GM18517 (cell line): Measurements from ENCODE around the gene GCK.
"Not testable (repeated sequence)": the region's sequence is repeated elsewhere in the genome, so short reads cannot be mapped to it uniquely, and the experiment has no call there.

ENCODE experiments used
- ATAC-seq: cut with Tn5 transposase; IDR thresholded peaks from one replicate; pipeline ENCODE4 v1.9.1; 2021; ENCODE audit warnings: mild to moderate bottlenecking, moderate library complexity; ENCODE audit not compliant: unreplicated experiment

Gene GCK

DNA sequence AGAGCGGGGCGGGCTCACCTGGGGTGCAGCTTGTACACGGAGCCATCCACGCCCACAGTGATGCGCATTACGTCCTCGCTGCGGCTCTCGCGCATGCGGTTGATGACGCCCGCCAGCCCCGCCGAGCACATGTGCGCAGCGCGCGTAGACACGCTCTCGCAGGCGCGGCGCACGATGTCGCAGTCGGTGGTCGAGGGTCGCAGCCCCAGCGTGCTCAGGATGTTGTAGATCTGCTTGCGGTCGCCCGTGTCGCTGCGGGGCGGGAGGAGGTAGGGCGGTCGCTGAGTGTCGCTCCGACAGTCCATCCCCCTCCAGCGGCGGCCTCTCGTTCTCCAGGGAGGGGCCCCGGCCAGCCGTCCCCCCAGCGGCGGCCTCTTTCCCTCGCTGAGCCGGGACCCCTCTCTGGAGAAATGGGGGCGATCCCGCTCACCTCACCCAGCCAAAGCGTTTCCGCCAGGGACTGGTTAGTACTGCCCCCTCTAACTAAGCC, 43.7 kb downstream of the GCK start:
- ATAC-seq: no peak

DNA sequence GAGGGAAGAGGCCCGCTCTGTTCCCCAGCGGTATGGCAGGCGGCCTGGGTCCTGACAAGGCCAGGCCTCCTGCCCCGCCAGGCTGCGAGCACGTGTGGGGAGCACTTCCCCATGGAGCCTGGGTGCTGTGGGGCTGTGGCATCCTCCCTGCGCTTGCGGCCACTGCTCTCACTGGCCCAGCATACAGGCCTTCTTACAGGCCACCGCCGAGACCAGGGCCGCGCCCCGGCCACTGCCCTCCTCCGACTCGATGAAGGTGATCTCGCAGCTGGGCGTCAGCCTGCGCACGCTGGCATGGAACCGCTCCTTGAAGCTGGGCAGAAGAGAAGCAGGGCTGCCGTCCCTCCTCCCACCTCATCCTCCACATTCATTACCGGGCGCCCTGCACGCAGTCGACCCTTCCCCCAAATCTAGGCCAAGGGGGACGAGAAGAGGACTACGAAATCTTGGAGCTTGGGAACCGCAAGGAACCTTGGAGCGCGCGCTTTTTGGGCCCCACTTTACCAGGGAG, 44.2 kb downstream of the GCK start:
- ATAC-seq: no peak

DNA sequence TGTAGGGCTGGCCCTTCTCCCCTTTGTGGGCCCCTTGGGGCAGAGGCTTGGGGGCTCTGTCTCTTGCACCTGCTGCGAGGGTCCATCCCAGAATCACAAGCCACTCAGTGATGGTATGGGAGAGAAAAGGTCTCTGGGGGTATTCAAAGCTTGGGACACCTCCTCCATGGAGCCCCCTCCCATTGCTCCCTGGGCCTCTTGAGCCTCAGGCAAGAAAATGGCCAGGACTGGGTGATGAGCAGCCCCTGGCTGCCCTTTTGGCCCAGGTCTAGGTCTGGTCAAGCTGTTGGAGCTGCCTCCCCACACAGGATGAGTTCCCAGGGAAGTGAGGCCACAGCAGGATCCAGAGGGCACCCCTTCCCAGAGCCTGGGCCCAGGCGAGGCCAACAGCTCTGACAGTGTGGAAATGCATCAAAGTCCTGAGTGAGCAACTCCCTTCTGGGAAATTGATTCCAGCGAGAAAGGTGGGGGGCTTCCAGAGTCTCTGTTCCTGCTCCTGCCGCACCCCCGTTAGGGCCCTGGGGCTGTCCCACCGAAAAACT, 44.7 kb downstream of the GCK start:
- no peak for ATAC-seq

DNA sequence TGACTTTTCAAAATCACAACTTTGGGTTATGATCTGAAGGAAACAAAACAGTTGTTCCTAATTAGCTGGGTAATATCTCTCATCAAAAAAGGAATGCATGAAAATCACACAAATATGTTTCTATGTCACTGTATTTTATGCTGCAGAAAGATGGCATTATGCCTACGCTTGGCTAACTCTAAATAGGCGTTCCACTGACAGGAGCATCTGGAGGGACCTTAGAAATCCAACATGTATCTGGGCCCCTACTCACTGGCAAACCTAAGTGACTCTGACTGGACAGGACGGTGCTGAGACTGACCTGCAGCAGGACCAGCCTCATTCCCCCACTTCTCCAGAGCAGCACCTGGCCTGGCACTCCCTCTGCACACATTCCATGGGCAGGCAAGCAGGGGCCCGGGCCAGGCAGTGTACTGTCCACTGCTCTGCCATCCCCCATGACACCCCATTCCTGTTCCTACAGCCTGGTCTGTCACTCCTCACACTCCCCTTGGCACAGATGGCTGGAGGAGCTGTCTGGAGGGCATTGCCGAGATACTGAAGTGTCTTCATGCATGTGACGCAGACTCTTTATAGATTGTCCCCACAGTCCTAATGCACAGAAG, 45.5 kb downstream of the GCK start:
- no peak for ATAC-seq

DNA sequence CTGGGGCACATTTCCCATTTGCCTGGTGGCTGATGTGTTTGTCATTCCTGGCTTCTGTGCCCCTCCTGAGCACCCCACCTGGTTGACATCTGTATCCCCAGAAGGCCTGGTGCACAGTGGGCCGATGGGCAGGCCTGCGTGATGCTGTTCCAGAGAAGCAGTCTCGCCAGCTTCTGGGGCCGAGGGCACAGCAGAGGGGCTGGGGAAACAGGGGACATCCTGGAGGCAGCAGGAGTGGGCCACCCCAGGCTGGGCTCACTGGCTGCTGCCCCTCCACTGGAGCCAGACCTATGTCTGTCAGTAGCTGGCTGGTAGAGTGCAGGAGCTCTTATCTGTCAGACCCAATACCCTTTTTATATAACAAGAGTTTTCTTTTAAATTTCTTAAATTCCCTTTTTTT, 47.2 kb downstream of the GCK start:
- ATAC-seq: no peak

DNA sequence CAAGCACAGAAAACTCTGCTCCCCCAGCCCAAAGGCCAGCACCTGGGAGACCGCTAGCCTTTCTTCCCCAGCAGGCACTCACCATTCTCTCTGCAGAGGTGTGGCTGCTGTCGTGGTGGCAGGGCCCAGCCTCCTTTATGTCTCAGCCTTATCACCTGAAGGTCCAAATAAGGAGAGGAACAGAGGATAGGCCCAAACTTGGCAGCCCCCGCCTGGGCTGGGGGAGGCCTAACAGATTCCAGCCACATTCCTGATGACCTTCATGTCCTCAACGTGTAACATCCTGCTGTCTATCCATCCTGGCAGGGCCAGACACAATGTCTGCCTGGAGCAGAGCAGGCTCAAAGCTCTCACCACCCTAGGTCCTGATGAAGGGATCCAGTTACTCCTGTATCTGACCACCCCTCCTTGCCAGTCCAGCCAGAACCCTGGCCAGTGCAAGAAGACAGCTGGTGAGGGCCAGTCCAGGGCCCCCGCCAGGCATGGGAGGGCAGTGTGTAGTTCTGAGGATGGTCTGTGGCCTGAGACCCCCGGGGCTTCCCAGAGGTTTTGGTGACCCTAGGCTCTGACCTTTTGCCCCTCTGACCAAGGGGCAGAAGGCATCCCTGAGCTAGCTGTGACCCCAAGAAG, 47.9 kb downstream of the GCK start, which contains the start of gene MYL7:
TSS of gene MYL7 (minus strand) at position 112 of the 630 bp plus-strand sequence. CDS start at position 85, 27 bp downstream.
- no peak for ATAC-seq

DNA sequence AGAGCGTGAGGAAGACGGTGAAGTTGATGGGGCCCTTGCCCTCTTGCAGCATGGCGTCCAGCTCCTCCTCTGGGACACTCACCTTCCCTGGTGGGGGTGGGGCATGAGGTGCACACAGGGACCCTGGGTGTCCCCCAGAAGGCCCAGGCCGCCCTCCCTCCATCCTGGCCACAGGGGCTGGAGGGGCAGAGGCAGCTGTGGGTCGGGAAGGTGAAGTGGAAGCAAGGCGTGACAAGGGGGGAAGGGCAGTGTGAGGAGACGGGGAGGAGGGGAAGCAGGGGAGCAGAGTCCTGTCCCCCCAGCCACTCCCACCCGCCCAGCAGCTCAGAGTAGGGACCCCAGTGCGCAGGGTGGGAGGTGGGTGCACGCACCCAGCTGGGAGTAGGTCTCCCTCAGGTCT, 48.9 kb downstream of the GCK start:
- no peak for ATAC-seq

DNA sequence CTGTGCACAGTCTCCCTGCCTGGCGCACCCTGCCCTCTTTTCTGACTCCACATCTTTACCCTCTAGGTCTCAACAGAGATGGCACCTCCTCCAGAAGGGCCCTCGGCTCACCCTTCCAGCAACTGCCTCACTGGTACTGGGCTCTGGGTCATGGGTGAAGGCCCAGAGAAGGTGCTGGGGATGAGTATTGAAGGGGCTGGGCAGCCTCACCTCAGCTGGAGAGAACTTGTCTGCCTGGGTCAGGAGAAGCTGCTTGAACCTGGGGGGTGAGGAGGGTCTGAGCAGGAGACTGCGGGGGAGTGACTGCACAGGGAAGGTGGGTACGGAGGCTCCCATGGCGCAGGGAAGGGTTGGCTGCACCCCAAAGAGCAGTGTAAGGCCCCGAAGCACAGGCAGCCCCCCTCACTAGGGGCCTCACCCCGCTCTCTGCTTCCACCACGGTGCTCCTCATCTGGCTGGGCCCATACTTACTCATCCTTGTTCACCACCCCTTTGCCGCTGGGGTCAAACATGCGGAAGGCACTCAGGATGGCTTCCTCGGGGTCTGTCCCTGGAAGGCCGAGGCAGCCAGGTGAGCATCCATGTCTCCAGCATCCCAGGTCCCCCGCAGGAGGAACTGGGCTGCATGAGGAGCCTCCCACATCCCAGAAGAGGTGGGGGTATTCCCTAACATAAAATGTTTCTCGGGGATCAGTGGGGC, 49.8 kb downstream of the GCK start:
- ATAC-seq: no peak

DNA sequence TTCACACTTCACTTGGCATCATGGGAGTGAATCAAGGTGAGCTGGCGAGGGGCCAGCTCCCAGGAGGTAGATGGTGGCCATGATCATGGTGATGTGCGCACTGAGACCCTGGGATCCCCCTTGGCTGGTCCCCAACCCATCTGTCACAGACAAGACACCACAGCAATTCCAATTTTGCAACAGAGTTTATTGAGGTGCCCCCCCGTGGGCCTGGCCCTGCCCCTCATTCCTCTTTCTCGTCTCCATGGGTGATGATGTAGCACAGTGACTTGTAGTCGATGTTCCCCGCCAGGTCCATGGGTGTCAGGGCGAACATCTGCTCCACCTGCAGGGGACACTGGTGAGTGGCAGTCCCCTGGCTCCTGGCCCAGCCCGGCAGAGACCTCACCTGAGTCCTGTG, 50.5 kb downstream of the GCK start:
- ATAC-seq: no peak

DNA sequence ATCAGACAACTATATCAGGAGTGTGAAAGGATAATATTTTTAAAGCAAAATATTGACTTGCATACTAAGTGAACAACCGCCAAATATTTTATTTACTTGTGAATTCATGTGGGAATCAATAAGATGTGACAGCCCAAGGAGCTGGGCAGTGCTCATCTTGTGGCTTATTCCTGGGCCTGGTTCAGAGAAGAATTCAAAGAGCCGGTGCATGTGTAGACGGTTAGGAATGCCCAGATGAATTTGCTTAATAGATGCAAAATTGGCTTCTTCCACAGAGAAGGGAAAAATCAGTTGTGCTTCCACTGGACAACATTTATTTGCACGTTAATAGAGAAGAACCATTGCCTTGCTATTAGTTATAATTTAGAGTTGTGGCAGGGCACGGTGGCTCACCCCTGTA, 52.5 kb downstream of the GCK start:
- ATAC-seq: no peak

DNA sequence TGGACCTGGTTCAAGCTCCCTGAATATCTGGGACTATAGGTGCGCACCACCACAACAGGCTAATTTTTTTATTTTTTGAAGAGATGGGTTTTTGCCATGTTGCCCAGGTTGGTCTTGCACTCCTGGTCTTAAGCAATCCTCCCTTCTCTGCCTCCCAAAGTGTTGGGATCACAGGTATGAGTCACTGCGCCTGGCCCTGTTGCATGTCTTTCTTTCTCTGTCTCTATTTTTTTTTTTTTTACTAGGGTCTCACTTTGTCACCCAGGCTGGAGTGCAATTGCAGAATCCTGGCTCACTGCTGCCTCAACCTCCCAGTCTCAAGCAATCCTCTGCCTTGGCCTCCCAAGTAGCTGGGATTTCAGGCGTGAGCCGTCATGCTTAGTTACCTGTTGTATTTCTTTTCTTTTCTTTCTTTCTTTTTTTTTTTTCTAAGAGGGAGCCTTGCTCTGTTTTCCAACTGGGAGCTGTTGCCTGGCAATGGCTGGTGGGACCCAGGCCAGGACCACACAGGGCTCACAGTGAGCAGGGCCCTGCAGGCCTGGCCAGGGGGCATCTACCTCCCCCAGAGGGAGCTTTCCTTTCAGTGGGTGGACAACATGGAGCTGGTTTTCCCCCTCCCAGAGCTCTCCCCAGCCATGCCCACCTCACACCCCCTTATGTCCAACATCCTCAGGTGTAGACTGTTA, 54.2 kb downstream of the GCK start:
- ATAC-seq: no peak

DNA sequence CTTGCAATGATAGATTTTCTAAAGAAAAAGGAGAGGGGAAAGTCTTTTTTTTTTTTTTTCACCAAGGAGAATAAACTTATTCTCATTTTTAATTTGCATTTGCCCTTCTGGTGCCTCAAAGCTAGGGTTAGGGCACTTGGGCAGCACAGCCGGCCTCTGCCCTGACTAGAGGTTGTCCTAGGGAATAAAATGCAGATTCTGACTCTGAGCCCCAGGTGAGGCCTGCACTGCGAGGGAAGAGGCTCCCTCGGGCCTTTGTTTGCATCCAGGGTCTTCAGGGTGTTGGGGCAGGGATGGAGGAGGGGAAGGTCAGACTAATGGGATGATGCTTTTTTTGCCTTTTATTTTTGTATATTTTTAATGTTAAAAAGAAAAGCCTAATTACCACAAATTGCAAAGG, 55.9 kb downstream of the GCK start:
- no peak for ATAC-seq

DNA sequence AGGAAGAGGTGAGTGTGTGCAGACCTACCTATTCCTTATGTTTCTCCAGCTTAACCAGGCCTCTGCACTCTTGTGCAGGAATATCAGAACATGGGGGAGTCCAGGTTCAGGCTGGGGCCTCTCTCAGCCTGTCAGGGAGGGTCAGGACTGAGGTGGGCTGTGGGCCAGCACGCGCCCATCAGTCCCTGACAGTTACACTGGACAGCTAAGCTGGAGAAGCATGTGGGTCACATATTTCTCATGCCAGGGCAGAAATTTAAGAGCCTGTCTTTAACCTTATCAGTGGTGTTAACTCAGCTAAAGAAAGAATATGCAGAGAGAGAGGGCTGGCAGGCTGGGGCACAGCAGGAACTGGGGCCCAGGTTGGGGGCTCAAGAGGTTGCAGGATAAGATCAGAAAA, 57.2 kb downstream of the GCK start:
- ATAC-seq: no peak

DNA sequence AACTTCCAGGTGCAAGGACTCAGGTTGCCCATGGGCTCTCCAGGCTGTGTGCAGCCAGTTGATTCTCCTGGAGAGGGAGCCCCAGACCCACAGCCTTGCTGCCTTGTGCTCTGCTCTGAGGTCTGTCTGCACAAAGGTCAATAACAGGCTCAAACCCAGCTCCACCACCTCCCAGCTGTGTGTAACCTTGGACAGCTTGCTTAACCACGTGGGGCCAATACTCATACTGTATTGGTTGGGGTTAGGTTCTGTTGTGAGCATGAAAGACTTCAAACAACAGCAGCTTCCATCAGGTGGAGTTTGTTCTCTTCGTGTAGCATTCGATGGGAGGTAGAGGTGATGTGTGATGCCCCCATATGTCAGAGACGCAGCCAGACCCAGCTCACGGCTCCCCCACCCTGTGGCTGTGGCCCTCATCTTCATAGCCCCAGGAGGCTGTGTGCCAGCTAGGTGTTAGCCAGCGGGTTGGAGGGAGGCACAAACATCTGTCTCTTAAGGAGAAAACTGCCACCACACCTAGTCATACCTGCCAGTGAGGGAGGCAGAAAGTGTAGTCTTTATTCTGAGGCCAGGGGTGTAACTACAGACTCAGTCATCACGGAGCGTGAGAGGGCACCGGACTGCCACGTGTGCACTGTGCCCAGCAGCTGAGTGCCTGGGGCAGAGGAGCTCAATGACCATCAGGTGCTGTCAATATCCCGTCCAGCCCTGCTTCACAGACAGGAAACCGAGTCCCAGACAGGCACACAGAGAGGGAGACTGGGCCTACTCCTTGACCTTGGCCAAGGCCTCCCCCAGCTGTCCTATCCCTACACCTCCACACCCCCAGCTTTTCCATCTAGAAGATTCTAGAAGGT, 57.8 kb downstream of the GCK start:
- ATAC-seq: no peak

DNA sequence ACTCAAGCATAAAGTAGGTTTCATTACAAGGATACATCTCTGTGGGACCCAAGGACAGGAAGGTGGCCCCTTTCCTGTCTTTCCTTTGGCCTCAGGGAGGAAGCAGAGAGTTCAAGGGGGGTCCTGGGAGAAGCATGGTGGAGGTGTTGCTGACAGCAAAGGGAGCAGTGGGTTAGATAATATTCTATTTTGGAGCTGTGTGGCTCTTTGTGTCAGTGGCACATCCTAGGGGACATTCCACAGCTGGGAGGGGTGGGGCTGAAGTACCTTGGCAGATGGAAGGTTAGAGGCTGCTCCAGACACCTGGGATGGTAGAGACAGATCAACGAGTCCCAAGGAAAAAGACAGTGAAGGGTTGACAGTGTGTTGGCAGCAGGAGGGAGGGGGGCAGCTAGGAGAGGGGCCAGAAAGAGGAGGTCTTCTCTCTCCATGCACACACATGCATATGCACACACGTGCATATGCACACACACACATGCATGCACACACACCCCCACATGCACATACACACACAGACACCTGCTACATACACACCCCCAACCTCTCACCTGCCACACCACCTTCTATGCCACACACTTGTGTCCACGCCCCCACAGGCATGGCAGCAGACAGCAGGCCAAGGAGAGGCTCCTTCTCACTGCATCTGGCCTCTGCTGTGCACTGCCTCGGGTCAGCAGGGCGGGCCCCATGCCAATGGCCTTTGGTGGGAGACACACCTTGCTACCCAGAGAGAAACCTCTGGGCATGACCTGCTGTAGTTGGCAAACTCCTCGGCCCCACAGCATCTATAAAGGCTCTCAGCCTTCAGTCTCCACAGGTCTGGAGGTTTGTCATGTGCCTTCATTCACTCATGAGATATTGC, 60.3 kb downstream of the GCK start:
- ATAC-seq: no peak

DNA sequence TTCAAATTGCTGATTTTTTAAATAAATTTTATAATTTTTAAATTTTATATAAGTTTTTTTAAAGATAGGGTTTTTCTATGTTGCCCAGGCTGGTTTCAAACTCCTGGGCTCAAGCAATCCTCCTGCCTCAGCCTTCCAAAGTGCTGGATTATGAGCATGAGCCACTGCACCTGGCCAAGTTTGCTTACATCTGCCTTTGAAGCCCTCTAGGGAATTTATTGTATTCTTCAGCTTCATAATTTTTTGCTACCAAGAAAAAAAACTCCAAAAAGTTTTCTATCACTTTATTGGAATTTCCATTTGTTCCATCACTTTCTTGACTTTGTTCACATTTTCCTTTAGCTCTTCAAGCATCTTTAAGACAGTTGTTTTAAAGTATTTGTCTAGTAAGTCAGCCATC, 62.1 kb downstream of the GCK start:
- no peak for ATAC-seq

DNA sequence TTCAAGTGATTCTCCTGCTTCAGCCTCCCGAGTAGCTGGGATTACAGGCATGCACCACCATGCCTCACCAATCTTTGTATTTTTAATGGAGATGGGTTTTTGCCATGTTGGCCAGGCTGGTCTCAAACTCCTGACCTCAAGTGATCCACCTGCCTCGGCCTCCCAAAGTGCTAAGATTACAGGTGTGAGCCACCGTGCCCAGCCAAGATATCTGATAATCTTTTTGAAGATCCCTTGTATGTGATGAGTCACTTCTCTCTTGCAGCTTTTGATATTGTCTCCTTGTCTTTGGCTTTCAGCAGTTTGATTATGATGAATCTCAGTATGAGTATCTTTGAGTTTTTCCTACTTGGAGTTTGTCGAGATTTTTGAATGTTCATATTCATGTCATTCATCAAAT, 62.7 kb downstream of the GCK start:
- ATAC-seq: not testable (repeated sequence)

DNA sequence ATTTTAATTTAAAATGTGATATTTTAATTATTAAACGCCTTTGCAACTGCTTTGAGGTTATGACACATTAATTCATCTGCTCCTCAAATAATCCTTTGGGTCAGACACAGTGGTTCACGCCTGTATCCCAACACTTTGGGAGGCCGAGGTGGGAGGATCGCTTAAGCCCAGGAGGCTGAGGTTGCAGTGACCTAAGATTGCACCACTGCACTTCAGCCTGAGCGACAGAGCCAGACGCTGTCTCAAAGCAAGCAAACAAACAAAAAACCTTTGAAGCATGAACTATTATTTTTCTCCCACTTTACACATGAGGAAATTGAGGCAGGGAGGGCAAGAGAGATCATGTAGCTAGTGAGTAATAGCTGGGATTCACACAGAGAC, 64.4 kb downstream of the GCK start:
- no peak for ATAC-seq
